ENCODE data around the gene MDFI.

Gene MDFI

GRCh38 chr6:41638935-41639808 is 904 bp downstream of the MDFI start:
- peak; percentile 41 for ATAC-seq
- TF ChIP-seq PATZ1 (CRISPR knock-in tag; IDR thresholded peaks at IDR 0.05; ENCODE audit: borderline replicate concordance): no peak
- TF ChIP-seq BACH2 (CRISPR knock-in tag; IDR thresholded peaks at IDR 0.05; ENCODE audit: borderline replicate concordance): no peak
- TF ChIP-seq, protein P1, sequence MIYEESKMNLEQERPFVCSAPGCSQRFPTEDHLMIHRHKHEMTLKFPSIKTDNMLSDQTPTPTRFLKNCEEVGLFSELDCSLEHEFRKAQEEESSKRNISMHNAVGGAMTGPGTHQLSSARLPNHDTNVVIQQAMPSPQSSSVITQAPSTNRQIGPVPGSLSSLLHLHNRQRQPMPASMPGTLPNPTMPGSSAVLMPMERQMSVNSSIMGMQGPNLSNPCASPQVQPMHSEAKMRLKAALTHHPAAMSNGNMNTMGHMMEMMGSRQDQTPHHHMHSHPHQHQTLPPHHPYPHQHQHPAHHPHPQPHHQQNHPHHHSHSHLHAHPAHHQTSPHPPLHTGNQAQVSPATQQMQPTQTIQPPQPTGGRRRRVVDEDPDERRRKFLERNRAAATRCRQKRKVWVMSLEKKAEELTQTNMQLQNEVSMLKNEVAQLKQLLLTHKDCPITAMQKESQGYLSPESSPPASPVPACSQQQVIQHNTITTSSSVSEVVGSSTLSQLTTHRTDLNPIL (CRISPR knock-in tag; IDR thresholded peaks at IDR 0.05; ENCODE audit: low read depth): no peak
- TF ChIP-seq TSHZ2 (CRISPR knock-in tag; IDR thresholded peaks at IDR 0.05): no peak
- no peak for TF ChIP-seq POU6F1 (CRISPR knock-in tag; IDR thresholded peaks at IDR 0.05; ENCODE audit: borderline replicate concordance, low read depth)
- TF ChIP-seq, protein P2, sequence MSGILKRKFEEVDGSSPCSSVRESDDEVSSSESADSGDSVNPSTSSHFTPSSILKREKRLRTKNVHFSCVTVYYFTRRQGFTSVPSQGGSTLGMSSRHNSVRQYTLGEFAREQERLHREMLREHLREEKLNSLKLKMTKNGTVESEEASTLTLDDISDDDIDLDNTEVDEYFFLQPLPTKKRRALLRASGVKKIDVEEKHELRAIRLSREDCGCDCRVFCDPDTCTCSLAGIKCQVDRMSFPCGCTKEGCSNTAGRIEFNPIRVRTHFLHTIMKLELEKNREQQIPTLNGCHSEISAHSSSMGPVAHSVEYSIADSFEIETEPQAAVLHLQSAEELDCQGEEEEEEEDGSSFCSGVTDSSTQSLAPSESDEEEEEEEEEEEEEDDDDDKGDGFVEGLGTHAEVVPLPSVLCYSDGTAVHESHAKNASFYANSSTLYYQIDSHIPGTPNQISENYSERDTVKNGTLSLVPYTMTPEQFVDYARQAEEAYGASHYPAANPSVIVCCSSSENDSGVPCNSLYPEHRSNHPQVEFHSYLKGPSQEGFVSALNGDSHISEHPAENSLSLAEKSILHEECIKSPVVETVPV (CRISPR knock-in tag; IDR thresholded peaks at IDR 0.05): no peak
- no peak for TF ChIP-seq ARNTL (CRISPR knock-in tag; IDR thresholded peaks at IDR 0.05; ENCODE audit: borderline replicate concordance, low read depth)

DNA sequence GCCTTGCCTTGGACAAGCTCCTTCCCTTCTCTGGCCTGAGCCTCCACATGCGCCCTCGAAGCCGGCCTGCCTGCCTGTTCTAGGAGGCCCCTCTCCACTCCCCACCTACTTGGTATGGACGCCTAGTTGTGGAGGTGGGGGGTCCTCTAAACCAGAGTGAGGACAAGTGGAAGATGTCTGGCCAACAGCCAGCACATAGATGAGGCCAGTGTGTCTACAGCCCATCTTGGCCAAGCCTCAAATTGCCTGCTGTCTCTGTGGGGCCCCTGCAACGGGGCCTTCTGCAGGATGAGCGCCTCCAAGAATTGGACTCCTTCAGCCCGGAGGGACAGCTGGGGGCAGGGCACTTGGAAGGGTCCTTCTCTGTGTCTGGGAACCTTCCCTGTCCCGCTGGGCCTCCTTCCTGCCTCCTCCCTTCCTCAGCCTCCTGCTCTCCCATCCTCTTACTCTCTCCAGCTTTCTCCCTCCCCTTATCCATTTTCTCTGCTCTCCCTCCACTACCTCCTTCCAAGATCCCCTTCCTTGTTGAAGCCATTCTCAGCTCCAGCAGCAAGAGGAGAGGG is 1.6 kb downstream of the MDFI start:
- no peak for TF ChIP-seq TCF4 (CRISPR knock-in tag; IDR thresholded peaks at IDR 0.05; ENCODE audit: borderline replicate concordance)
- TF ChIP-seq ZFP30 (CRISPR knock-in tag; IDR thresholded peaks at IDR 0.05): no peak
- no peak for TF ChIP-seq PATZ1 (CRISPR knock-in tag; IDR thresholded peaks at IDR 0.05; ENCODE audit: borderline replicate concordance)
- ATAC-seq: no peak

GRCh38 chr6:41640426-41640825 is 2.2 kb downstream of the MDFI start:
- ATAC-seq: no peak
- no peak for TF ChIP-seq PATZ1 (CRISPR knock-in tag; IDR thresholded peaks at IDR 0.05; ENCODE audit: borderline replicate concordance)
- TF ChIP-seq BACH2 (CRISPR knock-in tag; IDR thresholded peaks at IDR 0.05; ENCODE audit: borderline replicate concordance): no peak
- no peak for TF ChIP-seq ARNTL (CRISPR knock-in tag; IDR thresholded peaks at IDR 0.05; ENCODE audit: borderline replicate concordance, low read depth)
- TF ChIP-seq ZNF8 (CRISPR knock-in tag; IDR thresholded peaks at IDR 0.05): no peak
- no peak for TF ChIP-seq ESRRG (CRISPR knock-in tag; IDR thresholded peaks at IDR 0.05)
- TF ChIP-seq ZFP30 (CRISPR knock-in tag; IDR thresholded peaks at IDR 0.05): no peak
- TF ChIP-seq ZNF70 (CRISPR knock-in tag; IDR thresholded peaks at IDR 0.05): no peak
- no peak for TF ChIP-seq POU6F1 (CRISPR knock-in tag; IDR thresholded peaks at IDR 0.05; ENCODE audit: borderline replicate concordance, low read depth)
- TF ChIP-seq ZNF565 (CRISPR knock-in tag; conservative IDR thresholded peaks at IDR 0.05; ENCODE audit: low read depth): no peak
- no peak for TF ChIP-seq TOX (CRISPR knock-in tag; IDR thresholded peaks at IDR 0.05; ENCODE audit: borderline replicate concordance)
- TF ChIP-seq, protein P1 (CRISPR knock-in tag; IDR thresholded peaks at IDR 0.05; ENCODE audit: low read depth): no peak
- TF ChIP-seq PPARA (CRISPR knock-in tag; IDR thresholded peaks at IDR 0.05; ENCODE audit: borderline replicate concordance): no peak
- TF ChIP-seq GLIS3 (CRISPR knock-in tag; IDR thresholded peaks at IDR 0.05): no peak
